Transverse colon (tissue), 4 donors: Measurements from ENCODE around the gene PRICKLE2. TPM values are rescaled to one million over a fixed set of nuclear protein-coding genes. Genes with fewer than 3 reads are reported as not detected.

Source experiments
- DNase-seq: peaks from one replicate; pipeline ENCODE4 v3.0.0-alpha.2; 2019
- H3K27ac ChIP-seq, 4 donors: fragments of 200-600 bp; sonication (generic); 2 replicates each; pipeline ENCODE4 v1.5.1; 2016 to 2018; ENCODE audit warnings: inconsistent platforms in 4 of 4
- H3K27me3 ChIP-seq: fragments of 200-600 bp; sonication (generic); 2 replicates; pipeline ENCODE4 v1.5.1; 2017; ENCODE audit warnings: inconsistent platforms
- H3K36me3 ChIP-seq, 4 donors: fragments of 200-600 bp; sonication (generic); 2 replicates each; pipeline ENCODE4 v1.5.1; 2017 to 2019; ENCODE audit warnings: inconsistent platforms in 4 of 4
- H3K4me1 ChIP-seq, 4 donors: fragments of 200-600 bp; sonication (generic); 2 replicates each; pipeline ENCODE4 v1.5.1; 2017 to 2020; ENCODE audit warnings: inconsistent platforms in 4 of 4
- H3K4me3 ChIP-seq, 4 donors: fragments of 200-600 bp; sonication (generic); 1 replicate in 1 of 4; 2 replicates in 3 of 4; pipeline versions ENCODE4 v1.5.1 to v1.6.1; 2017 to 2019; ENCODE audit warnings: inconsistent platforms in 4 of 4
- H3K9me3 ChIP-seq, 2 donors: fragments of 200-600 bp; sonication (generic); 2 replicates each; pipeline ENCODE4 v1.5.1; 2017 to 2019; ENCODE audit warnings: inconsistent platforms in 2 of 2
- EP300 ChIP-seq: sonication (generic); formaldehyde crosslinking; IDR thresholded peaks from one replicate; pipeline ENCODE4 v1.6.1; 2017; ENCODE audit warnings: antibody characterized with exemption, low read depth
- POLR2A ChIP-seq: fragments of 450-650 bp; IDR thresholded peaks from one replicate; pipeline ENCODE4 v1.6.1; 2016; ENCODE audit warnings: antibody characterized with exemption, mild to moderate bottlenecking, moderate library complexity
- POLR2AphosphoS5 ChIP-seq, 3 donors: sonication (generic); formaldehyde crosslinking; IDR thresholded peaks; one replicate each; pipeline ENCODE4 v1.6.1; 2016; ENCODE audit warnings: antibody characterized with exemption in 3 of 3
- WGBS, 2 donors: methylation state at CpG; one replicate each; pipeline ENCODE4 v1.1.5; 2018; ENCODE audit warnings: low coverage in 1 of 2; 5-methylcytosine and 5-hydroxymethylcytosine counted together
- in situ Hi-C, 4 donors: fragments of 200-750 bp; cut with MboI; loops; one replicate each; pipeline versions ENCODE4 v1.15.0 to v1.15.1; 2017; ENCODE audit warnings: low sequenced_read_pairs in 3 of 4, low pct_ligation_motif_present in 1 of 4, low pct_unique_long_range_greater_than_20kb in 1 of 4
- intact Hi-C: fragments of 100-400 bp; cut with DNase I; formaldehyde crosslinking; loops from one replicate; pipeline ENCODE4 v1.15.1; 2023; ENCODE audit warnings: low total_unique reads
- total RNA-seq, 4 donors: library from RNA; depleted of rRNA; stranded (reverse); fragments of >200 nt; gene quantifications; one replicate each; pipeline ENCODE4 v1.1.0, GENCODE V29; 2016
- TF ChIP-seq, protein P1 (sequence below), 5 experiments: fragments of 200-600 bp in 3 of 5; fragments of 450-650 bp in 2 of 5; sonication (generic) in 3 of 5; IDR thresholded peaks; 1 replicate in 2 of 5; 2 replicates in 3 of 5; pipeline ENCODE4 v1.5.1; 2016 to 2017; ENCODE audit warnings: antibody characterized with exemption in 5 of 5, inconsistent platforms in 3 of 5, mild to moderate bottlenecking in 2 of 5, moderate library complexity in 1 of 5

PRICKLE2 gene
- total RNA-seq, 4 donors from 2014 or later: 8.5 to 38.4 (median 17.4) TPM

DNA sequence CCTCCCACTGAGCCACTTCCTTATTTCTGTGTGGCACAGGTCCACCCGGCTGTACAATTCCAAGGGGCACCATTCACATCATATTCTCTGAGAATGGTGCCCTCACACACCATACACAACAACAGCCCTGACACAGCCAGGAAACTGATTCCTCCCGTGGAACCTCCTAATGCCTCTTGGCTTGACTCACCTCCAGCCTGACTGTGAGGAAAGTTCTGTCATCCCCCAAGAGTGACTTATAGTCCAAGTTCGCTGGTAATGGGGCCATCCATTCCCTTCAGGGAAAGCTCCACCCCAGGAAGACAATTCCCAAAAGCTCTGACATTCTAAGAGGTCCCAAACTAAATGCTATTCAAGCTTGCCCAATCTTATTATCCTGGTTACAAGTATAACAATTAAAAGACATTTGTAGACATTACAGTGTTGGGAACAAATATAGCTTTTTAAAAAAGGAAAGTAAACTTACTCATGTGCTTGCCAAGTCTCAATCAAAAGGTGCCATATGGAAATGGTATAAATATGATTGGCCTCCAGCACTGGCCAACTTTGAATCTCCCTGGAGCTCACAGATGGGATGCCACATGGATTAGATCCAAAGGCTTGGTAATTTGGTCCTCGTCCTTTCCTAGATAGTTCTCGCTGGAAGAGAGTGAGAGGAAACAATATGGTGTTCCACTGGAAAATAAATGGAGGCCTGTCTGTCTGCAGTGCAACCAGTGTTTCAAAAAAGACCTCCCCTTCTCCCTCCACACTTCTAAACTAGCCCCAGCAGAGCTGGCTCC is 145.7 kb downstream of the PRICKLE2 start:
- Histone ChIP-seq H3K27me3 (no peaks in the 10 kb centered on the region), H3K4me3 (no peak overlapping the region), H3K27ac (no peak overlapping the region), H3K36me3 (no peaks in the 10 kb centered on the region), H3K4me1 (no peaks in the 10 kb centered on the region), H3K9me3 (no peaks in the 10 kb centered on the region)
- DNase-seq: no peak
- WGBS, 2 donors: 92 to 100% methylated on average over 2 to 5 of the region's 5 CpGs
- intact Hi-C loops (no loop called here), in situ Hi-C loops (no loop called here)
- TF ChIP-seq EP300 (no peak), POLR2A (no peak), POLR2AphosphoS5 (IDR thresholded peaks at IDR 0.05) (no peak)
- TF ChIP-seq, protein P1, sequence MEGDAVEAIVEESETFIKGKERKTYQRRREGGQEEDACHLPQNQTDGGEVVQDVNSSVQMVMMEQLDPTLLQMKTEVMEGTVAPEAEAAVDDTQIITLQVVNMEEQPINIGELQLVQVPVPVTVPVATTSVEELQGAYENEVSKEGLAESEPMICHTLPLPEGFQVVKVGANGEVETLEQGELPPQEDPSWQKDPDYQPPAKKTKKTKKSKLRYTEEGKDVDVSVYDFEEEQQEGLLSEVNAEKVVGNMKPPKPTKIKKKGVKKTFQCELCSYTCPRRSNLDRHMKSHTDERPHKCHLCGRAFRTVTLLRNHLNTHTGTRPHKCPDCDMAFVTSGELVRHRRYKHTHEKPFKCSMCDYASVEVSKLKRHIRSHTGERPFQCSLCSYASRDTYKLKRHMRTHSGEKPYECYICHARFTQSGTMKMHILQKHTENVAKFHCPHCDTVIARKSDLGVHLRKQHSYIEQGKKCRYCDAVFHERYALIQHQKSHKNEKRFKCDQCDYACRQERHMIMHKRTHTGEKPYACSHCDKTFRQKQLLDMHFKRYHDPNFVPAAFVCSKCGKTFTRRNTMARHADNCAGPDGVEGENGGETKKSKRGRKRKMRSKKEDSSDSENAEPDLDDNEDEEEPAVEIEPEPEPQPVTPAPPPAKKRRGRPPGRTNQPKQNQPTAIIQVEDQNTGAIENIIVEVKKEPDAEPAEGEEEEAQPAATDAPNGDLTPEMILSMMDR (IDR thresholded peaks at IDR 0.05): no peak

DNA sequence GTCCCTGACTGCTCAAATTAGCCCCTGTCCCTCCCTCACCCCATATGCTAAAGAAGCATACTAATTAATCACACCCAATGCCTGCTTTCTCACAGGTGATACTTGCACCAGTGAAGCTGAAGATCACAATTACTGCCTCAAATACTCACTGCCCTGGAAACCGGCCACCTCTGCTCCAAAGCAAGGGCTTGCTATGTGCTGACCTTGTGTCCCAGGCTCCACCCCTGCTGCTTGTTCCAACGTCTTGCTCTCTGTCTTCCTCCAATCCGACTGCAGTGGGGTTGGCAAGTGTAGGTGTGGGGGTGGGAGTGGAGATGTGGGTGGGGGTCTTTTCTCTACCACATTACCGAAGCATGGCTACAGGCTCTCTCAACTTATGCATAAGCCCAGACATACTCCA is 146.3 kb downstream of the PRICKLE2 start:
- no peaks in the 10 kb centered on the region for H3K9me3 ChIP-seq
- no peaks in the 10 kb centered on the region for H3K36me3 ChIP-seq
- H3K27me3 ChIP-seq: no peaks in the 10 kb centered on the region
- 64 to 78% methylated on average over 3 to 4 of the region's 4 CpGs for WGBS, 2 donors
- no peaks in the 10 kb centered on the region for H3K4me1 ChIP-seq
- in situ Hi-C loops (no loop called here), intact Hi-C loops (no loop called here)
- TF ChIP-seq POLR2AphosphoS5 (IDR thresholded peaks at IDR 0.05) (no peak), EP300 (no peak), POLR2A (no peak)
- TF ChIP-seq, protein P1 (IDR thresholded peaks at IDR 0.05): no peak
- DNase-seq: no peak
- no peak overlapping the region for H3K27ac ChIP-seq
- no peak overlapping the region for H3K4me3 ChIP-seq

DNA sequence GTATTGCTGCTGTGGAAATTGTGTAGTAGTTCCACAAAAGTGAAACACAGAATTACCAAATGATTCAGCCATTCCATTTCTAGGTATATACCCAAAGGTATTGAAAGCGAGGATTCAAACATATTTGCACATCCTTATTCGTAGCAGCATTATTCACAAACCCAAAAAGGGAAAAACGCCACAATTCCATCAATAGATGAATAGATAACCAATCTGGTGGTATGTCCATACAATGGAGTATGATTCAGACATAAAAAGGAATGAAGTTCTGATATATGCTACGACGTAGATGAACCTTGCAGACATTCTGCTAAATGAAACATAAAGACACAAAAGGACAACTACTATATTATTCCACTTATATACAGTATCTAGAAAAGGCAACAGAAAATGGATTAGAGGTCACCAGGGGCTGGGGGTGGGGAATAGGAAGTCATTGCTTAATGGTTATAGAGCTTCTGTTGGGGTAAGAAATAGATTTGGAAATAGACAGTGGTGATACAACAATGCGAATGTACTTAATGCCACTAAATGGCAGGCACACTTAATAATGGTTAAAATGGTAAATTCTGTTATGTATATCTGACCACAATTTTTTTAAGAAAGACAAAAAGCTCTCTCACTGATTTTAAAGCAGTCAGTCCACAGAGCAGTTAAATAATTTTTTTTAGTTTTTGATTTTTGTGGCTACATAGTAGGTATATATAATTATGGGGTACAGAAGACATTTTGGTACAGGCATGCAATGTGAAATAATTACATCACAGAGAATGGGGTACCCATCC is 150.2 kb downstream of the PRICKLE2 start:
- intact Hi-C loops (no loop called here), in situ Hi-C loops (no loop called here)
- Histone ChIP-seq H3K36me3 (no peaks in the 10 kb centered on the region), H3K9me3 (no peaks in the 10 kb centered on the region), H3K4me1 (no peaks in the 10 kb centered on the region), H3K27ac (no peak overlapping the region), H3K27me3 (no peaks in the 10 kb centered on the region), H3K4me3 (no peak overlapping the region)
- 94 to 96% methylated on average over 6 of the region's 6 CpGs for WGBS, 2 donors
- TF ChIP-seq POLR2AphosphoS5 (IDR thresholded peaks at IDR 0.05) (no peak), POLR2A (no peak), EP300 (no peak)
- TF ChIP-seq, protein P1 (IDR thresholded peaks at IDR 0.05): no peak
- no peak for DNase-seq

DNA sequence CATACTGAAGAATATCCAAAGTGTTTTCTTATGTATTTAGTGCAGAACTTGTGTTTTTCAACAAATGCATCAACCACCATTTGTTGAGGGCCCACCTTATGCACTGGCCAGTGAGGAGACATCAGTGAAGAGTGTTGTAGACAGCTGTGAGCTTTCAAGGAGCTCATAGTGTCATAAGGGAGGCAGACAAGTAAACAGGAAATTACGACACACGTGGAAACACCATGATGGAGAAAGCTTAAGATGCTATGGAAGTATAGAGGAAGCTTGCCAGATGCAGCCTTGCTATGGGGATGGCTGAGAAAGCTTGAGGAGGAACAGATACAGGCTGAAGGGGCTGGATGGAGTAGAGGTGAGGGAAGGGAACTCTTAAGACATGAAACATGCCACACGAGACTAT is 151.2 kb downstream of the PRICKLE2 start:
- Histone ChIP-seq H3K36me3 (no peaks in the 10 kb centered on the region), H3K9me3 (no peaks in the 10 kb centered on the region), H3K27ac (no peak overlapping the region), H3K4me3 (no peak overlapping the region), H3K27me3 (no peaks in the 10 kb centered on the region), H3K4me1 (no peaks in the 10 kb centered on the region)
- intact Hi-C loops (no loop called here), in situ Hi-C loops (no loop called here)
- no peak for TF ChIP-seq POLR2AphosphoS5 (IDR thresholded peaks at IDR 0.05)
- TF ChIP-seq, protein P1 (IDR thresholded peaks at IDR 0.05): no peak
- TF ChIP-seq POLR2A: no peak
- no peak for TF ChIP-seq EP300
- no peak for DNase-seq
- 51 to 73% methylated on average over 3 of the region's 3 CpGs for WGBS, 2 donors
